Ovary (tissue), 9 donors: Measurements from ENCODE around the gene PLXNA2. TPM values are rescaled to one million over a fixed set of nuclear protein-coding genes. Genes with fewer than 3 reads are reported as not detected.

Experiments
- DNase-seq, 5 donors: peaks; one replicate each; pipeline ENCODE4 v3.0.0-alpha.2; 2019 to 2020
- H3K27ac ChIP-seq, 2 donors: fragments of 200-600 bp; one replicate each; pipeline versions ENCODE4 v1.5.1 to v1.8.0; 2019 to 2022
- H3K27me3 ChIP-seq: fragments of 200-600 bp; one replicate; pipeline ENCODE4 v1.8.0; 2022
- H3K36me3 ChIP-seq: fragments of 200-600 bp; sonication (generic); one replicate; pipeline ENCODE4 v1.5.1; 2019
- H3K4me1 ChIP-seq: one replicate; pipeline ENCODE4 v1.8.1; 2013; ENCODE audit warnings: mild to moderate bottlenecking, moderate library complexity; ENCODE audit not compliant: insufficient read depth
- H3K4me3 ChIP-seq: fragments of 200-600 bp; sonication (generic); one replicate; pipeline ENCODE4 v1.5.1; 2017
- H3K9me3 ChIP-seq, 2 donors: fragments of 200-600 bp in 1 of 2; sonication (generic) in 1 of 2; one replicate each; pipeline versions ENCODE4 v1.5.1 to v1.8.1; 2013 to 2019; ENCODE audit warnings: mild to moderate bottlenecking in 1 of 2, moderate library complexity in 1 of 2
- EP300 ChIP-seq: sonication (generic); formaldehyde crosslinking; IDR thresholded peaks from one replicate; pipeline ENCODE4 v1.6.1; 2017; ENCODE audit warnings: antibody characterized with exemption
- POLR2A ChIP-seq: fragments of 450-650 bp; IDR thresholded peaks from one replicate; pipeline ENCODE4 v1.6.1; 2017; ENCODE audit warnings: antibody characterized with exemption, mild to moderate bottlenecking, moderate library complexity
- WGBS, 3 donors: extraction: QIAGEN DNeasy Blood & Tissue Kit in 1 of 3; methylation state at CpG; one replicate each; pipeline versions ENCODE4 v1.1.5 to v1.1.7; 2013 to 2017; 5-methylcytosine and 5-hydroxymethylcytosine counted together
- intact Hi-C, 4 donors: fragments of 100-400 bp; cut with DNase I; formaldehyde crosslinking; loops; one replicate each; pipeline versions ENCODE4 v1.11.0 to v1.15.1; 2022 to 2023
- polyA plus RNA-seq, 2 donors: library from polyadenylated mRNA; stranded (reverse); fragments of 200-250 nt in 1 of 2; fragments of 350-450 nt in 1 of 2; fragmentation: Illumina TruSeq in 1 of 2; extraction: RNeasy Lipid Tissue Mini Kit (QIAGEN cat#74804) in 1 of 2; gene quantifications; one replicate each; pipeline ENCODE4 v1.2.3, GENCODE V29; 2013 to 2014
- total RNA-seq, 7 donors: library from RNA; depleted of rRNA in 2 of 7; stranded (reverse); fragments of >200 nt in 2 of 7; fragmentation: NEBNext Ultra II Directional in 3 of 7; extraction: Animal tissue kit (Norgen Biotek cat#: 25700) in 3 of 7; gene quantifications; one replicate each; pipeline versions ENCODE4 v1.1.0 to v1.2.4, GENCODE V29; 2016 to 2023
- TF ChIP-seq, protein P1 (sequence below), 3 donors: fragments of 450-650 bp in 2 of 3; fragments of 200-600 bp in 1 of 3; IDR thresholded peaks; one replicate each; pipeline versions ENCODE4 v1.5.1 to v1.8.0; 2016 to 2022; ENCODE audit warnings: antibody characterized with exemption in 3 of 3, mild to moderate bottlenecking in 1 of 3
- donor health status: DM: no; HTN: no; CAD: no; lungs with moderate emphysema.
- donor health status: DM: no; HTN: no; CAD: no.
- donor health status: Bipolar disorder and iron deficiency.
- donor health status: DM: yes; HTN: yes; CAD: no.
- donor health status: DM: no; HTN: no; CAD: no.
- donor health status: DM: yes; HTN: yes; CAD: no.

The PLXNA2 gene
- total and polyA plus RNA-seq, 9 donors, result 10.7 to 71.5 (median 44.0) TPM

DNA sequence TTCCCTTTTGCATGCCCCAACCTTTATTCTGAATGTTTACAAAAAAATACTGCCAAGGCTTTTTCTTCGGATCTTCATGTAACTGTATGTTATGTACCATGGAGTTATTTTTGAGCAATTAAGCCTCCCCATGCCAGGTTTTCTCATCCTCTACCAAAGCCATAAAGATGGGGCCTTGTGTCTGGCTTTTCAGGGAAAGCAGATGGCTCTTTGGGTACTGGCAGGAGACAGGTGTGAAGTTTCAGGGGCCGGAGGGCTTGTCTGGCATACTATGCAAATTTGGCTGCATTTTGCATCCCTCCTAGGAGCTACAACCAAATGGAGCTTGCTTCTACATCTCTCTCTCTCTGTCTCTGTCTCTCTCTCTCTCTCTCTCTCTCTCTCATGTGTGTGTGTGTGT lies 28.1 kb upstream of the PLXNA2 start:
- TF ChIP-seq POLR2A, result no peak
- TF ChIP-seq, protein P1, sequence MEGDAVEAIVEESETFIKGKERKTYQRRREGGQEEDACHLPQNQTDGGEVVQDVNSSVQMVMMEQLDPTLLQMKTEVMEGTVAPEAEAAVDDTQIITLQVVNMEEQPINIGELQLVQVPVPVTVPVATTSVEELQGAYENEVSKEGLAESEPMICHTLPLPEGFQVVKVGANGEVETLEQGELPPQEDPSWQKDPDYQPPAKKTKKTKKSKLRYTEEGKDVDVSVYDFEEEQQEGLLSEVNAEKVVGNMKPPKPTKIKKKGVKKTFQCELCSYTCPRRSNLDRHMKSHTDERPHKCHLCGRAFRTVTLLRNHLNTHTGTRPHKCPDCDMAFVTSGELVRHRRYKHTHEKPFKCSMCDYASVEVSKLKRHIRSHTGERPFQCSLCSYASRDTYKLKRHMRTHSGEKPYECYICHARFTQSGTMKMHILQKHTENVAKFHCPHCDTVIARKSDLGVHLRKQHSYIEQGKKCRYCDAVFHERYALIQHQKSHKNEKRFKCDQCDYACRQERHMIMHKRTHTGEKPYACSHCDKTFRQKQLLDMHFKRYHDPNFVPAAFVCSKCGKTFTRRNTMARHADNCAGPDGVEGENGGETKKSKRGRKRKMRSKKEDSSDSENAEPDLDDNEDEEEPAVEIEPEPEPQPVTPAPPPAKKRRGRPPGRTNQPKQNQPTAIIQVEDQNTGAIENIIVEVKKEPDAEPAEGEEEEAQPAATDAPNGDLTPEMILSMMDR (IDR thresholded peaks at IDR 0.05), result no peak
- no peak for TF ChIP-seq EP300
- no peak overlapping the region for H3K4me3 ChIP-seq
- DNase-seq, result no peak
- no peak overlapping the region for H3K27ac ChIP-seq
- H3K27me3 ChIP-seq, result no peaks in the 10 kb centered on the region
- peaks cover 3% of the 10 kb centered on the region for H3K4me1 ChIP-seq
- 10 to 32% (median 29%) methylated on average over 2 of the region's 2 CpGs for WGBS, 3 donors
- no peaks in the 10 kb centered on the region for H3K36me3 ChIP-seq
- no peaks in the 10 kb centered on the region for H3K9me3 ChIP-seq
- intact Hi-C loops, result loop anchor here in 1 of 4 donors (5.0 kb wide), 1 partner anchor 915 kb away; no protein-coding TSS in a partner anchor

DNA sequence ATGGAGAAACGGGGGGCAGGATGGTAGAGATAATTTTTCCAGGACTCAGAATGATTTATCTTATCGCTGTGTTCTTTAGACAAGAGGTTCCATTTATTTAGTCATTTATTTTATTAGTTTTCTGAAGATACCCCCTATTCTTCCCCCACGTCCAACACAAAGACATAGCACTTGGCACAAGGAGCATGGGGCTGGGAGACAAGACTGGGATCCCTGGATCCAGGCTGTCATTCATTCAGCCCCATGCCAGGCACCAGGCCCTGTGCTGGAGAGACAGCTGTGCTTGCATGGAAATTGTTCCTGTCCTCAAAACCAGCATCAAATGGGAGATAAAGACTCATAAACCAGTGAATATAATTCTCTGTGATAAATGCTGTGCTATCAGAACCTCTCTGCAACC lies 27.1 kb upstream of the PLXNA2 start:
- peaks cover 3% of the 10 kb centered on the region for H3K4me1 ChIP-seq
- intact Hi-C loops, result loop anchor here in 1 of 4 donors (5.0 kb wide), 1 partner anchor 914 kb away; no protein-coding TSS in a partner anchor
- WGBS, 3 donors, result 76 to 84% (median 82%) methylated on average over 3 of the region's 3 CpGs
- TF ChIP-seq POLR2A, result no peak
- TF ChIP-seq, protein P1 (IDR thresholded peaks at IDR 0.05), result no peak
- no peak for TF ChIP-seq EP300
- H3K4me3 ChIP-seq, result no peak overlapping the region
- DNase-seq, result no peak
- H3K9me3 ChIP-seq, result no peaks in the 10 kb centered on the region
- H3K36me3 ChIP-seq, result no peaks in the 10 kb centered on the region
- no peak overlapping the region for H3K27ac ChIP-seq
- H3K27me3 ChIP-seq, result no peaks in the 10 kb centered on the region

DNA sequence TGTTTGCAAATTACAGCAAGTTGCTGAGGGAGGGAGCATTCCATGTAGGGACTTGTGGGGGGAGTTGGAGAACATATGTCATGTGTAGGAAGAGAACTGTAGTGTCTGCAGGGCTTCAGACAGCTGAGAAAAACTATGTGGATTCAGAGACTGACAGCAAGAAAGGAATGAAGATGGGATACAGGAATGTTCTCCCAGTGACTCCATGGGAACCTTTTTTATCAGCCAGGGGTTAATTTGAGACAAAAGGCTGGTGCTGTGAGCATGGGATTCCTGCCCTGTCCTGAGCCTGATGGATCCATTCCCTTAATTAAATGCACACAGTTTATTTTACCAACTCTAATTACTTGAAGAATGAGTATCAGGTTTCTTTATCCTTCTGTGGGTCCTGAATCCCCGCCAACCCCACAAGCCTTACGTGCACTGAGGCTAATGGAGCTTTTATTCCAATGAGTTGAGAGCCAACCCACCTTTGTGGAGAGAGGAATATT lies 26.5 kb upstream of the PLXNA2 start:
- no peak overlapping the region for H3K27ac ChIP-seq
- TF ChIP-seq, protein P1 (IDR thresholded peaks at IDR 0.05), result no peak
- TF ChIP-seq POLR2A (no peak), EP300 (no peak)
- H3K9me3 ChIP-seq, result no peaks in the 10 kb centered on the region
- intact Hi-C loops, result loop anchor here in 1 of 4 donors (5.0 kb wide), 1 partner anchor 913 kb away; no protein-coding TSS in a partner anchor
- H3K36me3 ChIP-seq, result no peaks in the 10 kb centered on the region
- DNase-seq, result no peak
- 61 to 69% (median 68%) methylated on average over 2 of the region's 2 CpGs for WGBS, 3 donors
- H3K4me1 ChIP-seq, result peaks cover 3% of the 10 kb centered on the region
- no peak overlapping the region for H3K4me3 ChIP-seq
- no peaks in the 10 kb centered on the region for H3K27me3 ChIP-seq

DNA sequence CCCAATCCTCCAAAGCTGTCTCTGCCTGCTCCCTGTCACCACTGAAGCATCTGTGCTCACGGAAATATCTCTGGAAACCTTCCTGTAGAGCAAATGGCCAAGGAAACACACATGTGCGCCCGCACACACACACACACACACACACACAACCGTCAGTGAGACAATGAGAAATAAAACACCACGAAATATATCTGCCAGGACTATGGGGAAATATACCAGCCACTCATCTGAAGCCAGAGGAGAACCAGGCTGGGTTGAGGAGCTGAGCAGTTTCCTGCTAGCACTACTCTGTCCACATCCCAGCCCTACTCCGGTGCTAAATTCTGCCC lies 25.1 kb upstream of the PLXNA2 start:
- H3K27me3 ChIP-seq, result no peaks in the 10 kb centered on the region
- no peak overlapping the region for H3K4me3 ChIP-seq
- H3K36me3 ChIP-seq, result no peaks in the 10 kb centered on the region
- TF ChIP-seq, protein P1 (IDR thresholded peaks at IDR 0.05), result no peak
- no peak for TF ChIP-seq EP300
- TF ChIP-seq POLR2A, result no peak
- H3K27ac ChIP-seq, result no peak overlapping the region
- H3K4me1 ChIP-seq, result peaks cover 7% of the 10 kb centered on the region
- intact Hi-C loops, result loop anchor here in 1 of 4 donors (10.0 kb wide), 1 partner anchor 195 kb away; no protein-coding TSS in a partner anchor
- no peak for DNase-seq
- WGBS, 3 donors, result 33 to 56% (median 42%) methylated on average over 5 to 6 of the region's 6 CpGs
- H3K9me3 ChIP-seq, result no peaks in the 10 kb centered on the region
